ENCODE results near the gene TLN1.

- TF ChIP-seq POLR2A (IDR thresholded peaks at IDR 0.05) (peak in 2 of 4 donors; percentile 57 to 61), CTCF (IDR thresholded peaks at IDR 0.05) (peak in 5 of 7 experiments; percentile 36 to 62 (median 46))
Observed at GRCh38 chr9:35658137-35658967, 73.6 kb downstream of the TLN1 start, which contains the start of gene CCDC107.
